NOMO-1 treated with dmso at 0.1 percent for 144 hours (cell line): ENCODE results near the gene PACSIN3.
"Not testable (repeated sequence)": the region's sequence is repeated elsewhere in the genome, so short reads cannot be mapped to it uniquely, and the experiment has no call there.

Experiments used
- DNase-seq: peaks from one replicate; lab custom pipeline; 2025; ENCODE audit not compliant: unreplicated experiment; lab: John Stamatoyannopoulos, UW

The PACSIN3 gene

GRCh38 chr11:47186076-47186699, at the start of gene PACSIN3:
Gene PACSIN3 (minus strand): TSS chr11:47186434. CDS start chr11:47182727, 3,707 bp downstream.
- no peak for DNase-seq

- DNase-seq, result no peak
Measured at GRCh38 chr11:47235163-47235562, 48.9 kb upstream of the PACSIN3 start.

GRCh38 chr11:47234669-47235100, 48.5 kb upstream of the PACSIN3 start:
- DNase-seq, result no peak

GRCh38 chr11:47233989-47234668, 47.9 kb upstream of the PACSIN3 start:
- no peak for DNase-seq

GRCh38 chr11:47233051-47233450, 46.8 kb upstream of the PACSIN3 start:
- no peak for DNase-seq

GRCh38 chr11:47229161-47229560, 42.9 kb upstream of the PACSIN3 start:
- no peak for DNase-seq

- DNase-seq, result no peak
Measured at GRCh38 chr11:47225552-47226400, 39.5 kb upstream of the PACSIN3 start.

- no peak for DNase-seq
Measured at GRCh38 chr11:47222696-47223095, 36.5 kb upstream of the PACSIN3 start.

- DNase-seq, result no peak
Measured at GRCh38 chr11:47220401-47220821, 34.2 kb upstream of the PACSIN3 start.

GRCh38 chr11:47216121-47216798, 30.0 kb upstream of the PACSIN3 start:
- peak; percentile 61 for DNase-seq

GRCh38 chr11:47215366-47215910, 29.2 kb upstream of the PACSIN3 start:
- DNase-seq, result no peak

GRCh38 chr11:47213950-47214565, 27.8 kb upstream of the PACSIN3 start:
- DNase-seq, result peak; percentile 86

- no peak for DNase-seq
Measured at GRCh38 chr11:47212938-47213337, 26.7 kb upstream of the PACSIN3 start.

GRCh38 chr11:47208628-47209027, 22.4 kb upstream of the PACSIN3 start:
- DNase-seq, result no peak

- not testable (repeated sequence) for DNase-seq
Measured at GRCh38 chr11:47208008-47208552, 21.8 kb upstream of the PACSIN3 start.

GRCh38 chr11:47207459-47207858, 21.2 kb upstream of the PACSIN3 start:
- DNase-seq, result no peak

- DNase-seq, result not testable (repeated sequence)
Measured at GRCh38 chr11:47206577-47206976, 20.3 kb upstream of the PACSIN3 start.

- DNase-seq, result no peak
Measured at GRCh38 chr11:47204637-47204989, 18.4 kb upstream of the PACSIN3 start.

GRCh38 chr11:47202576-47202975, 16.3 kb upstream of the PACSIN3 start:
- no peak for DNase-seq

- no peak for DNase-seq
Measured at GRCh38 chr11:47201015-47201414, 14.8 kb upstream of the PACSIN3 start.
